ENCODE measurements around the gene RHOXF2B.
"Not testable (repeated sequence)": the region's sequence is repeated elsewhere in the genome, so short reads cannot be mapped to it uniquely, and the experiment has no call there.

RHOXF2B gene

DNA sequence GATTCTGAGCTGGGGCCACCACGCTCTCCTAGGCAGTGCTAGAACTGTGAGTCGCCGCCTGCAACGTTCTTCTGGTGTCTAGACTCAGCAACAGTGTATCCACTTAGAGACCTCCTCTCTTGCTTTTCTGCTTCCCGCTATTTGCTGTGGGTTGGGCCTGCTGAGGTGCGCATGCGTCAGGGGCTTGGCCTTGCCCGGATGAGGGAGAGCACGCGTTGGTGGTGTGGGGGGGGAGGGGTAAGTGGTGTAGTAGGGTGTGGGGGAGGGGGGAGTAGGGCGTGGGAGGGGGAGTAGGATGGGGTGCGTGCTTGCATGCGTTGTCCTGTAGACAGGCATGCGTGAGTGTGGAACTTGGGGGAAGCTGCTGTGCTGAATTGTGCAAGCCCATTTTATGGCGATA, at the start of gene RHOXF2B:
TSS of gene RHOXF2B (minus strand) at position 101 of the 400 bp plus-strand sequence. CDS start 138 bp downstream, outside the sequence.
- DNase-seq (ENCODE audit: low read depth): not testable (repeated sequence)

DNA sequence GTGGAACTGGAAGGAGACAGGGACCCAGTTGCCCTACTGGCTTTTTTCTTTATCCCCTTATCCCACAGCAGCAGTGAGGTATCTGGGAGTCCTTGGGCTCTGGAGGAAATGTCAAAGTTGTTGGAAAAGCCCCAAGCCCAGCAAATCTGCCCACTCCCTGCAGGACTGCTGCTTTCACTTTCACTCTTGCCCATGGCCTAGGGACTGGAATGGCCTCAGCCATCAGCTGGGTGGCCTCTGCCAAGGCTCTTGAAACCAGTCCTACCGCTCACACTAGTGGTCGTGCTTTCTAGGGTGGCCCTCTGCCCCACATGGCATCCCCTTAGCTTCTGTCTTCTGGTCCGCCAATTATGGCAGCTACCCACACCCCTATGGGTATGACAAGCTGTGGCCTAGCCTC, 48.0 kb upstream of the RHOXF2B start:
- no peak for DNase-seq (ENCODE audit: low read depth)

DNA sequence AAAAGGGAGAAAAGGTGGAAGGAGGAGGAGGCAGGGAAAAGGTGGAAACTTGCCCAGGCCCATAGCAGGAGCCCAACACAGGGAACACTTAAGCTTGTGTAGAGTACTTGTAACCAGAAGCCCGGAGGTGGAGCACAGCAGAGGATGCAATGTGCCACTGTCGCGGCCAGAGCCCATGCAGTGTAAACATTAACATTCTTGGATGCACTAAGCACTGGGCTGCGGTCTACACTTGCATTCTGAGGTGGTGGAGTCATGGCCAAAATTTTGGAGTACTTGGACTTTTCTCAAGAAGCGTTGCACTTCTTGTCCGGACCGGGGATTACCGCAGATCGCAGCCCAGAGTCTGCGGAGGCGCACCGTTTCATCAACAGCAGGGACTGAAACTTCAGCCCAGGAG, 42.7 kb upstream of the RHOXF2B start:
- no peak for DNase-seq (ENCODE audit: low read depth)

DNA sequence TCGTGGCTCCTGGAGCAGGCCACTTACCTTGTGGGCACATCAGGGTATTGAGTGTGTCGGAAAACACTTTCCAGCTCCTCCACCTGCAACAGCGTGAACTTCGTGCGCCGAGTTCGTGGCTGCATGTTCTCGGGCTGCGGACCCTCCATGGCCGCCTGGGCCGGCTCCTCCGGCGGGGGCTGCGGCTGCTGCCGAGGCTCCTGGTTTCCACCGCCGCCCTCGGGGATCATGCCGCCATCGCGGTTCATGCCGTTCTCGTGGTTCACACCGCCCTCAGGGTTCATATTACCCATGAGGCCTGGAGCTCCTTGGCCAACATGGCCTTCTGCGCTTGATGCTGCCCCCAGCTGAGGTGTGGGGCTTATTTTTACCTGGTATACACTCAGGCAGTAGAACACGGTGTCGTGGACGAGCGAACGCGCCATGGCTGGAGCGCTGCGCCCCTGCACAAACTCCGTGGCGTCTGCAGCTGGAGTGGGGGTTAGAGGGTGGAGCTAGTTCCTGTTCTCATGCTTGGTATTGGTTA, 38.0 kb upstream of the RHOXF2B start, which contains the start of gene RHOXF1:
TSS of gene RHOXF1 (minus strand) at position 476 of the 526 bp plus-strand sequence. CDS start at position 425, 51 bp downstream.
- no peak for DNase-seq (ENCODE audit: low read depth)

DNA sequence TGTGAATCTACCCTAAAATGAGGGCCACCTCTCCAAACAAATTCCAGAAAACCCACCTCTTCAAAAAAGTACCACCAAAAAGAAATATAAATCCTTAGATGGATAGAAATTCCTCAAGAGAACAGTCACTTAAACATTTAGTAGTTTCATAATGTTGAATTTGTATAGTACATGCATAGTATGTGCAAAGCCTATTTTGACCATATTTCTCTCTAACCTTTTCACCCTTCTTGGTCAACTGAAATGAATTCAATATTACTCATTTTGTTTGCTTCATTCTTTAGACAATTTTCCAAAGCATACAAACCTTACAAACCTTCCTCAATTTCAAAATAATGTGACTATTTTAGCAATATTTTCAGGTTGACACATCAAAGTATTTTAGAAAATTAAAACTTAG, 34.1 kb upstream of the RHOXF2B start:
- DNase-seq (ENCODE audit: low read depth): no peak

DNA sequence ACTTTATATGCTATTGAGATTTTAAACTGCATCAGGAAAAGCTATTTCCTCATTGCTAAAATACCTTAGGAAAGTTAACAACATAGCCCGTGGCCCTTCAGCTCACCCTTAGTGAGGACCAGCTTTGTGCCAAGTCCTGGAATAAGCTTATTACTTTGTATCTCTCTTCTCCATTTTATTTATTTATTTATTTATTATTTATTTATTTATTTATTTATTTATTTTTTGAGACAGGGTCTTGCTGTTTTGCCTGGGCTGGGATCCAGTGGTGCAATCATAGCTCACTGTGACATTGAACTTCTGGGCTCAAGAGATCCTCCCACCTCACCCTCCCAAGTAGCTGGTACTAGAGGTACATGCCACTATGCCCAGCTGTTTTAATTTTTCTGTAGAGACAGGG, 31.9 kb upstream of the RHOXF2B start:
- no peak for DNase-seq (ENCODE audit: low read depth)

DNA sequence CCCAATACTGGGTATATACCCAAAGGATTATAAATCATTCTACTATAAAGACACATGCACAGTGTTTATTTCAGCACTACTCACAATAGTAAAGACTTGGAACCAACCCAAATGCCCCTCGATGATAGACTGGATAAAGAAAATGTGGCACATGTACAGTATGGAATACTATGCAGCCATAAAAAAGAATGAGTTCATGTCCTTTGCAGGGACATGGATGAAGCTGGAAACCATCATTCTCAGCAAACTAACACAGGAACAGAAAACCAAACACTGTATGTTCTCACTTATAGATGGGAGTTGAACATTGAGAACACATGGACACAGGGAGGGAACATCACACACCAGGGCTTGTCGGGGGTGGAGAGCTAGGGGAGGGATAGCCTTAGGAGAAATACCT, 27.2 kb upstream of the RHOXF2B start:
- DNase-seq (ENCODE audit: low read depth): not testable (repeated sequence)

DNA sequence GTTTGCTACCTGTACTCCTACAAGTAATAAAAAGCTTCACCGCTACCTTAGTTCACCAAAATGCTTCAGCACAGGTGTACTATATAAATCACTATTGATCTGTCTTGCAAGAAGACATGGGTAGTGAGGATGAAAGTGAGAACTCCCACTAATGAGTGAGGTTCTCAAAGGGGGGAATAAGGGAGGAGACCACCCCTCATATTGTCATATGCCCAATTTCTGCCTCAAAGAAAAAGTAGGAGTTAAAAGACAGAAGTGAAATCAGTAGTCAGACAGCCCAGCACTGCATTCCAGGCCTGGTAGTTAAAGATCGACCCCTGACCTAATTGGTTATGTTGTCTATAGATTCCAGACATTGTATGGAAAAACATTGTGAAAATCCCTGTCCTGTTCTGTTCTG, 23.6 kb upstream of the RHOXF2B start:
- DNase-seq (ENCODE audit: low read depth): not testable (repeated sequence)

DNA sequence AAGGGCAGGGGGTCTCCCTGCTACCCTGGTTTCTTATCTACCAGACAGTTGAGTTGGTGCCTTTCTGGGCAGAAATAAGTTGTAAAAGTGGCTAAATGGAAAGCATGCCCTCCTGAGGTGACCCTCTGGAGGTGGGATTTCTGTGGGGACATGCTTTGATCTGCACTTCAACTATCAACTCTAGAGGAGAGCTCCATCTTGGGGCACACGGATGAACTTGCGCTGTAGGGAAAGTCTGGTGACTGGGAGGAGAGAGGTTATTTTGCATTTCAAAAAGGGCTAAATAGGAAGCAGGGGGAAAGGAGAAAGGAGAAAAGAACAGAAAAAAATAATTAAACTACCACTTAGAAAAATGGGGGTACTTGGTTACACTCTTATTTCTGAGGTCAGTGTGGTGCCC, 12.7 kb upstream of the RHOXF2B start:
- no peak for DNase-seq (ENCODE audit: low read depth)

DNA sequence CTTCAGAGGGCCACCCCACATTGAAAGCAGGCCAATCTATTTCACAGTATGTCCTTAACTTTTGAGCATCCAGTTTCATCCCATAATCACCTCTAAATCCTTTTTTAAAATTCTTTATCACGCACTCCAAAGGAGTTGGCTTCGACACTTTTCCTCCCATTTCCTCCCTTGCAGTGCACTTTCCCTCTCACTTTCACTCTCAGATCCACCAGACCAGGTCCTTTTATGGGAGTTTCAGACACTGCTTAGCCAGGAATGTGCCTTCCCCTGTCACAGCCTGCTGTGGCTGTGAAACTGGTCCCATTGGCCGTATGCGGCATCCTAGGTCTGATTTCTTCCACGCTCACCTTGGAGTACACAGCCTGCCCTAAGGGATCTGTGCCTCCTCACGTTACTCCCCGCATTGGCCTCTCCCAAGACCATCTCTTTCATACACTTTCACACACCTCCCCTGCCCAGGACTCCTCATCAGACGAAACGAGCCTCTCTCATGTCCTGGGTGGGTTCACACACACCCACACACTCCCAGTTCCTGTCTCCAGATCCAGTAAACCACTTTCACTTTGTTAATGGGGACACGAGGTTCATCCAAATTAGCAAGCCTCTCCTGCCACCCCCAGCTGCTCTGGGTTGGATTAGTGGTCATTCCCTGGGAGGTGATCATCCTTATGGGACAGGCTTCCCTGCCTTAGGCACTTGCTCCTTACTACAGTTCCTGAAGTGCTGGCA, 10.0 kb upstream of the RHOXF2B start:
- no peak for DNase-seq (ENCODE audit: low read depth)

DNA sequence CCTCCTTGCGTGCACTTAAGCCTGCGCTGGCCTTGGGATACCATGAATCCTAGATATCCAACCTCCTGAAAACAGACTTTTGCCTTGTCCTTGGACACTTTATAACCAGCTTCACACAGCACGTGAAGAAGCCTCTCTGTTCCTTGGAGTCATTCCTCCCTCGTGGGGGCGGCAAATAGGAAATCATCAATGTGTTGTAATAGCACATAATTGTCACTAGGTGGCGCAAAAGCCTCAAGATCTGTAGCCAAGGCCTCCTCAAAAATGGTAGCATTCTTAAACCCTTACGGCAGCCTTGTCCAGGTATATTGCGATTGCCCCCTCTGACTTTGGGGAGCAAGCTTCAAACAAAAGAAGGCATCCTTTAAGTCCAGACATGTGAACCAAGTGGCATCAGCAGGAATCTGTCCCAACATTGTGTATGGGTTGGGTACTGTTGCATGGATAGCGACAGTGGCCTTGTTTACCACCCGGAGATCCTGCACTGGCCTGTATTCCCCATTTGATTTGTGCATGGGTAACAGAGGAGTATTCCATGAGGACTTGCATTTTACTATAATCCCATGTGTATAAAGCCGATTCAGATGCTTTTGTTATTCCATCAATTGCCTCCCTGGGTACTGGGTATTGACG, 8.2 kb upstream of the RHOXF2B start:
- not testable (repeated sequence) for DNase-seq (ENCODE audit: low read depth)

DNA sequence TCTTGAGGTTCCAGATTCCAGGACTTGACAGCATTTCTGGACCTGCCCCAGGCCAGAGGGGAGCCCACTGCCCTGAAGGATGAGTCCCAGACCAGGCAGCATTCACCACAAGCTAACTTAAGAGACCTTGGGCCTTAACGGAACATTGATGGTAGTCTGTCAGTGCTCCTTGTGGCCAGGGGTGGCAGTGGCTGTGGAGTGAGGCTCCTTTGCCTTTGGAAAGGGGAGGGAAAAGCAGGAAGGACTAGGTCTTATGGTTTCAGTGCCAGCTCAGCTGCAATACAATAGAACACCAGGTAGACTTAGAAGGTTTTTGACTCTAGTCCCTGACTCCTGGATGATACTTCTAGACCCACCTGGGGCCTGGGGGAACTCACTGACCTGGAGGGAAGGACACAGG, 11.3 kb downstream of the RHOXF2B start:
- not testable (repeated sequence) for DNase-seq (ENCODE audit: low read depth)

DNA sequence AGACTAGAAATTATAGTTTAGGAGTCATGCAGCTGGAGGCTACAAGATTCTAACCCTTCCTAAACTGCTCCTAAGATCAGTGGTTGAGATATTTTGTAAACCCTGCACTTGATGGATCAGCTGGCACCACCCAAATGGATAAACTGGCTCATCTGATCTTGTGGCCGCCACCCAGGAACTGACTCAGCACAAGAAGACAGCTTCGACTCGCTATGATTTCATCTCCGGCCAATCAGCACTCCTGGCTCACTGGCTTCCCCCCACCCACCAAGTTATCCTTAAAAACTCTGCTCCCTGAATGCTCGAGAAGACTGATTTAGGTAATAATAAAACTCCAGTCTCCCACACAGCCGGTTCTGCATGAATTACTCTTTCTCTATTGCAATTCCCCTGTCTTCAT, 34.8 kb downstream of the RHOXF2B start:
- not testable (repeated sequence) for DNase-seq (ENCODE audit: low read depth)

DNA sequence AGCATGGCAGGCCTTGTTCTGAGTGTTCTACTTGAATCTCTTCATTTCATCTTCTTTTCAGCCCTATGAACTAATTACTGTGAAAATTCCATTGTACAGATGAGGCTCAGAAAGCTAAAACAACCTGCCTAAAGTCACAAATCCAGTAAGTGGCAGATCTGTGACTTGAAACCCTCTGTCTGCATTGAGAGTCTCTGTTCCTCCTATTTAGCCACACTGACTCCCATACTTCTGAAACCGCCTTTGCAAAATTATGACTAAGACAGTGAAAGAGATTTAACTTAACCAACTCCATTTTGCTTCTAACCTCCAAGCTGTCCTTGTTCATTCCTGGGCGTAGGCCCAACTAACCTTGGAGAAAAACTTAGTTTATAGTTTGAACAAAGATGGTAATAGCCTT, 35.2 kb downstream of the RHOXF2B start:
- DNase-seq (ENCODE audit: low read depth): not testable (repeated sequence)

DNA sequence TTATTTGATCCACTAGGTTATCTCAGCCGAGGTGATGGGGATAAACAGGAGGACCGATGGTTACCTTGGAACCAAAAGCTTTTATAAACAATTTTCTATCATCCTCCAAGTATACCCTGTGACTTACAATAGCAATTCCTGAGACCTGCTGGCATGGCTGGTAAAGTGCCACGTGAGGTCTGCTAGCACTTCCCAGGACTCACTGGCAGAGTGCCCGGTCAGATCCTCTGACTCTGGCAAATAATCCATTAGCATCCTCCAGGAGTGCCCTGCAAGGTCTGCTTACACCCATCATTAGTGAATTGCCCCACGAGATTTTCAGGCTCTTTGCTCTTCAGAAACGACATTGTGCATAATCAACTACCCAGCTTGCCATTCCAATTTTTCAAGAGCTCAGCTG, 37.3 kb downstream of the RHOXF2B start:
- DNase-seq (ENCODE audit: low read depth): not testable (repeated sequence)

DNA sequence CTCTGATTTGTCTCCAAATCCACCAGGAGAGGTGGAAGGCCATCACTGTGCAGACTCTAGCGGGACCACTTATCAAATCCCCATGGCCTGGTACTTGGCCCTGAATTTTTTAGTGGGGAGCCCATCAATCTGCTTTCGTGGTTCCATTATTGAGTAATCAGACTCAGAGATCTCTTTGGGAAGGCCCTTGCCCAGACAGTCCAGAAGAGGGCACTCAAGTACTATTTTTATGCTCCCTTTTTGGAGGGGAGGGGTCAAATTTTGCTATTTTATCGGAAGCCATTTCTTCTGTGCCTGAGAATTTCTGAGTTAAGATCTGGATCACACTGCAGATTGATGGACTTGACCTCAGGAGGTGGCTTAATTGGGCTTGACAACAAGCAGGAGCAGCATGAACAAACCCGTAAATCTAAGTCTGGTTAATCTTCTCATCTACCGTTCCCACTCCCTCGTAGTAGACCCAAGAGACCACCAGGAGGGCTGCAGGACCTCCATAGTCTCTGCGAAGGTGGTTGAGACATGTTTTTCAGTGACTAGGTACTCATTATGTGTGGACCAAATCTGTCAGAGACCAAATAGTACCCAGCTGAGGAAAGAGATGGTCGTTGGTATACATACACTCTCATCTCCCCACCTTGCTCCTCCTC, 38.3 kb downstream of the RHOXF2B start:
- not testable (repeated sequence) for DNase-seq (ENCODE audit: low read depth)

DNA sequence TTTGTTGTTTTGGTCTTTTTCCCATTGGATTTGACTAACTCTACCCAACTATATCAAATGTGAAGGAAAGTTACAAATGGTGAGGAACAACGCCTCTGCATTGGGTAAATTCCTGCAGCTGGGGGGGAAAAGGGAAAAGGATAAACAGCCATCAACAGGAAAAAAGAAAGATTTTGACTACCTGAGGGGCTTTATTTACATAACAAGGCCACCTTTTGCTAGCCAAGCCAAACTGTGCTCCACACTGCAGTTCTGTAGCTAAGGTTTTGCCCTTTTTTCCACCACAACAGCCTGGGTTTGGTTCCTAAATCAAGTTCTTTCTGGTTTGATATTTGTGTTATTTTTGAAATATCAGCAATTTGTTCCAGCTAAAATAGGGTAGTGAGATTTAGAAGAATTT, 40.8 kb downstream of the RHOXF2B start:
- DNase-seq (ENCODE audit: low read depth): no peak

DNA sequence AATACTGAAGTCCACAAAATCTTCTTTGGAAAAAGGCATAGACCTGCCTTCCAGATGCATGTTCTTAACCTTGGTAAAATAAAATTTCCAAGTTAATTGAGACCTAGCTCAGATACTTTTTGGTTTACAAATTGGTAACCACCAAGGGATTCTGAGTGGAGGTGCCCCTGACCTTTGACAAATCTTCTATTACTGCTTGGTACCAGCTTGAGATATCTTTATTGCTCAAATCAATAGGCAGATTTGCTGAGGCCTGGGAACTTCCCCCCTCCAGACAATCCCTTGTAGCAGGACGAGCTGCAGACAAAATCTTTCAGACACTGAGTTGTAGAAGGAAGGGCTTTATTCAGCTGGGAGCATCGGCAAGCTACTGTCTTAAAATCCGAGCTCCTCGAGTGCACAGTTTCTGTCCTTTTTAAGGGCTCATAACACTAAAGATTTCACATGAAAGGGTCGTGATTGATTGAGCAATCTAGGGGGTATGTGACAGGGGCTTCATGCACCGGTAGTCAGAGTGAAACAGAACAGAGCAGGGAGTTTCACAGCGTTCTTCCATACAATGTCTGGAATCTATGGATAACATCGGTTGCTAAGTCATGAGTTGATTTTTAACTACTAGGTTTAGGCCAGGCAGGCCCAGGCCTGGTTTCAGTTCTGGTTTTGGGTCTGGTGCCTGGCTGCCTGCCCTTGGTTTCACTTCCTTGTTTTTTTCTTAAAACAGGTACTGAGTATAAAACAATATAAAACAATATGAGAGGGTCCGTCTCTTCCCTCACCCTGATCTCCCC, 41.8 kb downstream of the RHOXF2B start:
- DNase-seq (ENCODE audit: low read depth): not testable (repeated sequence)

DNA sequence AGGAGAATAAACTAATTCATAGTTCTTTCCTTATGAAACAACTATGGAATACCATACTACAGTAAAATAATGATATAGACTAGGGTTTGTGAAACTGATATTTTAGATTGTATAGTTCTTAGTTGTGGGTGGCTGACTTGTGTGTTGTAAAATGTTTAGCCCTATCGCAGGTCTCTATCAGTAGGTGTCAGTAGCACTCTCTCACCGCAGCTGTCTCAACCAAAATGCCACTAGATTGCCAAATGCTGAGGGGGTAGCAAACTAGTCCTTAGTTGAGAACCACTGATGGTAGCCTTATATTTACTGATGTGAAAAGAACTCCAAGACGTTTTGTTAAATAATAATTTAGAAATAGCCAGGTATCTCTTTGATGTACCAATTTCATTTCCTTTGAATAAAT, 48.1 kb downstream of the RHOXF2B start:
- DNase-seq (ENCODE audit: low read depth): no peak

DNA sequence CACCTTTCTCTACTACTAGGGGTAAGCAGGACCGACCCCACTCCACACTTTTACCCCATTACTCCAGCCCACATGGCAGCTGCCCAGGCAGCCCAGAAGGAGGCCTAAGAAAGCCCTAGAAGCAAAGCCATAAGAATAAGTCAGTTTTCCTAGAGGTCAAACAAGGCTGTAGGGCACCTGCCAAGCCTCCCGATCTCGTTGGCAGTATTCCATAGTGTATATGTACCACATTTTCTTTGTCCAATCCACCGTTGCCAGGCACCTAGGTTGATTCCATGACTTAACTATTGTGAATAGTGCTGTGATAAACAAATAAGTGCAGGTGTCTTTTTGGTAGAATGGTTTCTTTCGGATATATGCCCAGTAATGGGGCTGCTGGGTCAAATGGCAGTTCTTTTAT, 54.2 kb downstream of the RHOXF2B start:
- no peak for DNase-seq (ENCODE audit: low read depth)

DNA sequence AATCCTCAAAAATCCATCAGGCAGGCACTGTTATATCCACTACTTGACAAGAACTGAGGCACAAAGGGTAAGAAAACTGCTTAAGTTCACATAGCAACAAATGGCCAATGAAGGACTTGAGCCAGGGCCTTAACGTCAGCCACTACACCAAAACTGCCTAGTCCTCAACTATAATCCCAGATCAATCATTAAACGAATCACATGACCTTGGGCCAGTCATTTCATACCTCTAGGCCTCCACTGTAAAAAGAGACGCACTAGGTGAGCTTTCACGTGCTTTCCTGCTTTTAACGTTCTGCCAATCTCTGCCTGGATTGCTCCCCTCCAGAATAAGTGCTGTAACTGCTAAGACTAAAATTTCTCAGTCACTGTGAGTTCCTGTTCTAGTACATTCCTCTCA, 54.7 kb downstream of the RHOXF2B start:
- no peak for DNase-seq (ENCODE audit: low read depth)

Measured in GM04504 (cell line).